Amygdala (tissue), 56 donors: ENCODE data around the gene PLEKHM3.

Source experiments
- DNase-seq, 56 donors: peaks; one replicate each; lab custom pipeline; 2025; lab: John Stamatoyannopoulos, UW

Gene PLEKHM3

GRCh38 chr2:208025037-208025813, at the start of gene PLEKHM3:
TSS of gene PLEKHM3 (minus strand) at chr2:208025527. CDS start at chr2:208001639, 23,888 bp downstream.
- DNase-seq, result peak; percentile 24 to 90 (median 79)

- peak in 5 of 56 donors; percentile 1 to 8 (median 2) for DNase-seq
These were observed 49.5 kb upstream of the PLEKHM3 start for GRCh38 chr2:208074610-208075356.

GRCh38 chr2:208072250-208072892, 47.0 kb upstream of the PLEKHM3 start:
- DNase-seq, result peak in 48 of 56 donors; percentile 1 to 88 (median 30)

- DNase-seq, result no peak
These were observed 43.9 kb upstream of the PLEKHM3 start for GRCh38 chr2:208069186-208069585.

- no peak for DNase-seq
These were observed 40.7 kb upstream of the PLEKHM3 start for GRCh38 chr2:208066016-208066415.

GRCh38 chr2:208065476-208065875, 40.1 kb upstream of the PLEKHM3 start:
- DNase-seq, result no peak

- no peak for DNase-seq
These were observed 39.1 kb upstream of the PLEKHM3 start for GRCh38 chr2:208064220-208064961.

- no peak for DNase-seq
These were observed 37.6 kb upstream of the PLEKHM3 start for GRCh38 chr2:208062961-208063360.

- DNase-seq, result no peak
These were observed 36.8 kb upstream of the PLEKHM3 start for GRCh38 chr2:208062113-208062512.

GRCh38 chr2:208057108-208057507, 31.8 kb upstream of the PLEKHM3 start:
- DNase-seq, result no peak

GRCh38 chr2:208049441-208049840, 24.1 kb upstream of the PLEKHM3 start:
- DNase-seq, result no peak

GRCh38 chr2:208049006-208049405, 23.7 kb upstream of the PLEKHM3 start:
- DNase-seq, result no peak

GRCh38 chr2:208047840-208048239, 22.5 kb upstream of the PLEKHM3 start:
- no peak for DNase-seq

GRCh38 chr2:208046686-208047085, 21.4 kb upstream of the PLEKHM3 start:
- no peak for DNase-seq

- no peak for DNase-seq
These were observed 17.1 kb upstream of the PLEKHM3 start for GRCh38 chr2:208042450-208042849.

- DNase-seq, result no peak
These were observed 16.7 kb upstream of the PLEKHM3 start for GRCh38 chr2:208042041-208042440.

- DNase-seq, result peak in 40 of 56 donors; percentile 2 to 72 (median 13)
These were observed 15.2 kb upstream of the PLEKHM3 start for GRCh38 chr2:208040199-208041171.

GRCh38 chr2:208039376-208040110, 14.2 kb upstream of the PLEKHM3 start:
- peak in 5 of 56 donors; percentile 2 to 10 (median 7) for DNase-seq
